Activated CD4-positive, CD25-positive, alpha-beta regulatory T cell treated with anti-CD3 and anti-CD28 coated beads, Interleukin-2, amount 50 U/mL, for 16 hours (primary cell): ENCODE data around the gene CBY2.
"Not testable (repeated sequence)": the region's sequence is repeated elsewhere in the genome, so short reads cannot be mapped to it uniquely, and the experiment has no call there.

Experiments
- DNase-seq: peaks from one replicate; pipeline ENCODE4 v3.0.0-alpha.2; 2020; ENCODE audit warnings: low read depth, low spot score

The CBY2 gene

GRCh38 chr13:45747071-45747470, 45.0 kb downstream of the CBY2 start:
- no peak for DNase-seq

- DNase-seq, result no peak
Measured at GRCh38 chr13:45748941-45749759, 47.0 kb downstream of the CBY2 start.

- no peak for DNase-seq
Measured at GRCh38 chr13:45750566-45750965, 48.4 kb downstream of the CBY2 start.

- no peak for DNase-seq
Measured at GRCh38 chr13:45751885-45752284, 49.8 kb downstream of the CBY2 start.

GRCh38 chr13:45752510-45752909, 50.4 kb downstream of the CBY2 start:
- no peak for DNase-seq

GRCh38 chr13:45756498-45756897, 54.4 kb downstream of the CBY2 start:
- DNase-seq, result not testable (repeated sequence)

GRCh38 chr13:45757589-45757988, 55.5 kb downstream of the CBY2 start:
- DNase-seq, result not testable (repeated sequence)

GRCh38 chr13:45763419-45763818, 61.3 kb downstream of the CBY2 start:
- DNase-seq, result no peak
